SK-N-SH (cell line): ENCODE results near the gene C8A.

Source experiments
- CTCF ChIP-seq: fragments of 200-600 bp; sonication (generic); IDR thresholded peaks from 2 replicates; pipeline ENCODE4 v1.6.1; 2017; ENCODE audit warnings: antibody characterized with exemption, mild to moderate bottlenecking, moderate library complexity
- EP300 ChIP-seq, 2 experiments: IDR thresholded peaks; 2 replicates each; pipeline versions ENCODE4 v1.4.0 to v1.6.1; 2012; ENCODE audit warnings: borderline replicate concordance in 1 of 2, low read depth in 1 of 2, low read length in 1 of 2
- FOSL2 ChIP-seq: IDR thresholded peaks from 2 replicates; pipeline ENCODE4 v1.4.0; 2012; ENCODE audit warnings: low read depth, mild to moderate bottlenecking, moderate library complexity, borderline replicate concordance
- NFIC ChIP-seq: IDR thresholded peaks from 2 replicates; pipeline ENCODE4 v1.4.0; 2012; ENCODE audit warnings: borderline replicate concordance
- POLR2AphosphoS5 ChIP-seq: IDR thresholded peaks from 2 replicates; pipeline ENCODE4 v1.6.1; 2012; ENCODE audit warnings: low read depth, low read length
- SIN3A ChIP-seq: IDR thresholded peaks from 2 replicates; pipeline ENCODE4 v1.6.1; 2012; ENCODE audit warnings: low read depth, mild to moderate bottlenecking, low read length, moderate library complexity, borderline replicate concordance
- USF2 ChIP-seq: fragments of 150-350 bp; IDR thresholded peaks from 2 replicates; pipeline ENCODE4 v1.6.1; 2017; ENCODE audit warnings: antibody characterized with exemption, low read length, low read depth, borderline replicate concordance
- YY1 ChIP-seq: IDR thresholded peaks from 2 replicates; pipeline ENCODE4 v1.4.0; 2012; ENCODE audit warnings: low read depth, mild to moderate bottlenecking

DNA sequence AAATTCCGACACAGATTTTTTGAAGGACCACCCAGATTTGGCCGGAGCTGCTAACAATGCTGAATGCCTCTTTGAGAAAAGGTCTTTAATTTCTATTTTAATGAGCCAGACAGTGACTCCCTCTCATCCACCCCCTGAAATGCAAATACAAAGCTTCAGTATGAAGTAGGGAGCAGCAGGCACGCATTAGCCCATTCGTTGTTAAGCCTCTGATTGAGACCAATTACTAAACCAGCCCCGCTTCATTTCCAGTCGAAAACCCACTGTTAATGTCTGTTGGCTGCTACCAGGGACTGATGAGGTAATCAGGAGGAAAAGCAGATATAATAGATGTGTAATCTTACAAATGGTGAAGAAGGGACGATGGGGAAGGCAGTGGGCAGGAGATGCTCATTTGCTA, 4.8 kb upstream of the C8A start:
- TF ChIP-seq POLR2AphosphoS5 (no peak), YY1 (no peak), CTCF (no peak), FOSL2 (no peak), SIN3A (no peak), NFIC (no peak), EP300 (IDR thresholded peaks at IDR 0.05; ENCODE audit: borderline replicate concordance in 1 of 2, low read depth in 1 of 2, low read length in 1 of 2) (no peak), USF2 (no peak)
